GM23338 (cell line): ENCODE measurements around the gene FKBP9. TPM values are rescaled to one million over a fixed set of nuclear protein-coding genes. Genes with fewer than 3 reads are reported as not detected.
A peak's percentile ranks its signal among the peaks of the same experiment; 100 is the strongest.
"Not testable (repeated sequence)": the region's sequence is repeated elsewhere in the genome, so short reads cannot be mapped to it uniquely, and the experiment has no call there.

Experiments used
- ATAC-seq: fragments of 200-7000 bp; cut with Tn5 transposase; 3 replicates; pipeline ENCODE4 v1.9.1; 2020
- DNase-seq: peaks from one replicate; pipeline ENCODE4 v3.0.0-alpha.2; 2015; ENCODE audit warnings: low spot score
- H2AFZ ChIP-seq: fragments of 200-600 bp; sonication (generic); 2 replicates; pipeline ENCODE4 v1.8.0; 2016; ENCODE audit warnings: antibody characterized with exemption, mild to moderate bottlenecking, moderate library complexity
- H3F3A ChIP-seq: fragments of 200-600 bp; sonication (generic); replicated peaks from 2 replicates; pipeline ENCODE4 v1.8.0; 2017; ENCODE audit warnings: antibody characterized with exemption, mixed run types, low read depth
- H3K27ac ChIP-seq: fragments of 200-600 bp; sonication (generic); 2 replicates; pipeline ENCODE4 v1.6.1; 2016; ENCODE audit warnings: low read depth
- H3K27me3 ChIP-seq: fragments of 200-600 bp; sonication (generic); 2 replicates; pipeline ENCODE4 v1.8.0; 2016; ENCODE audit warnings: mild to moderate bottlenecking, mixed run types, moderate library complexity; ENCODE audit not compliant: insufficient read depth
- H3K36me3 ChIP-seq: fragments of 200-600 bp; sonication (generic); 2 replicates; pipeline ENCODE4 v1.8.0; 2016; ENCODE audit warnings: mild to moderate bottlenecking; ENCODE audit not compliant: insufficient read depth
- H3K4me1 ChIP-seq: fragments of 200-600 bp; sonication (generic); 2 replicates; pipeline ENCODE4 v1.8.0; 2016; ENCODE audit warnings: mild to moderate bottlenecking, moderate library complexity; ENCODE audit not compliant: insufficient read depth
- H3K4me2 ChIP-seq: fragments of 200-600 bp; sonication (generic); 2 replicates; pipeline ENCODE4 v1.7.1; 2017; ENCODE audit warnings: mixed run types
- H3K4me3 ChIP-seq: fragments of 200-600 bp; sonication (generic); 2 replicates; pipeline ENCODE4 v1.6.1; 2016; ENCODE audit warnings: mixed run types
- H3K79me2 ChIP-seq: fragments of 200-600 bp; sonication (generic); replicated peaks from 2 replicates; pipeline ENCODE4 v1.8.0; 2017; ENCODE audit warnings: mild to moderate bottlenecking; ENCODE audit not compliant: insufficient read depth
- H3K9me2 ChIP-seq: fragments of 200-600 bp; sonication (generic); 2 replicates; pipeline ENCODE4 v1.8.0; 2017; ENCODE audit not compliant: insufficient read depth
- H4K20me1 ChIP-seq: fragments of 200-600 bp; sonication (generic); replicated peaks from 2 replicates; pipeline ENCODE4 v1.8.0; 2017; ENCODE audit warnings: mild to moderate bottlenecking; ENCODE audit not compliant: insufficient read depth
- H3K27ac Mint-ChIP-seq: 2 replicates; pipeline ENCODE4 v1.8.0; 2020; ENCODE audit warnings: inconsistent platforms, mild to moderate bottlenecking, moderate library complexity, mixed read lengths
- H3K27me3 Mint-ChIP-seq: 3 replicates; pipeline ENCODE4 v1.8.0; 2022; ENCODE audit warnings: low read depth, mild to moderate bottlenecking, moderate library complexity, mixed read lengths, inconsistent platforms; ENCODE audit not compliant: insufficient read depth, poor library complexity
- H3K36me3 Mint-ChIP-seq: 3 replicates; pipeline ENCODE4 v1.8.0; 2021; ENCODE audit warnings: low read depth, mild to moderate bottlenecking, inconsistent platforms, moderate library complexity, mixed read lengths
- H3K4me1 Mint-ChIP-seq: 3 replicates; pipeline ENCODE4 v1.8.0; 2020; ENCODE audit warnings: mild to moderate bottlenecking, inconsistent platforms, mixed read lengths
- H3K4me3 Mint-ChIP-seq: 3 replicates; pipeline ENCODE4 v1.8.0; 2021; ENCODE audit warnings: moderate library complexity, mild to moderate bottlenecking, inconsistent platforms, mixed read lengths
- H3K9me3 Mint-ChIP-seq: 3 replicates; pipeline ENCODE4 v1.8.0; 2020; ENCODE audit warnings: moderate library complexity, mild to moderate bottlenecking, inconsistent platforms, mixed read lengths
- polyA plus RNA-seq: library from polyadenylated mRNA; unstranded; fragments of >200 nt; fragmentation: Nextera tagmentation; extraction: Ambion mirVana; gene quantifications from 2 replicates; pipeline ENCODE4 v1.2.1, GENCODE V29; 2016
- total RNA-seq: library from RNA; depleted of rRNA; stranded (reverse); fragments of >200 nt; shearing (Covaris generic); gene quantifications from 2 replicates; pipeline ENCODE4 v1.2.3, GENCODE V29; 2014

Gene FKBP9
- total and polyA plus RNA-seq, 2 experiments from 2014 or later, result 5.2 to 15.8 TPM

DNA sequence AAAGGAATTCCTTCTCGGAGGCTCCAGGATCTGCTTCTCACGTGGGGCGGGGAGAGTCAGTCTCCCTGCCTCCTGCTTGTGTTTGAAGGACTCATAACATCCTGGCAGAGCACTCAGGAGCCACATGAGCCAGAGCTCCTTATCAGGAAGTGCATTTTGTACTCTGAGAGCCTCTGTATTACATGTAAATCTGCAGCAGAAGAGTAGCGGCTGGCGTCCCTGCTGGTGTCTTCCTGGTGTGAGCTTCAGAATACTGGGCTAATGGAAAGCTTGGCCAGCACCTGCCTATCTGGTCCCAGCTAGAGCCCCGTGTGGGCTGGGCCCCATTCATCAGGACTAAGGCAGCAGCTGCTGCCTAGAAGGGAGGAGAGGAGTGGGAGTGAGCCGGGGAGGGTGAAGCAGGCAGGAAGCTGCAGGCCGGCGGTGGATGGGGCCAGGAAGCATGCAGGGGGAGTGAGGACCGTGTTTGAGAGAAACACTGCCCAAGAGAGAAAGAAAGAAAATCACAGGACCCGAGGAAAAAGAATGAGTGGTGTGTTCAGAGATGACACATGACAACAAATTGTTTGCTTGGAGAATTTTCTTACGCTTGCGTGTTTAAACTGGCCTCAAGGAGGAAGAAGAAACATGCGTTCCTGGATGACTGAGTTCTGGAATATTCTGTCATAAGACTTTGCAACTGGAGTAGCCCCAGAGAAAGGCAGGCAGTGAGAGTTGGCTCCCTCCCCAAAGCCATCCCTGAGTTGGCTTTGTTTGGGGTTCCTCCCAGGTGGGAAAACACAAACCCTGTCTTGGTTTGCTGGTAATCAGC, 41.3 kb downstream of the FKBP9 start:
- not testable (repeated sequence) for H3K9me2 ChIP-seq, H3K27ac Mint-ChIP-seq, H3K79me2 ChIP-seq, H3F3A ChIP-seq, H3K36me3 ChIP-seq, H3K36me3 Mint-ChIP-seq, H3K27me3 Mint-ChIP-seq, H3K27me3 ChIP-seq, H4K20me1 ChIP-seq, H3K4me1 ChIP-seq, H3K9me3 Mint-ChIP-seq, H3K27ac ChIP-seq
- peak overlapping the region; percentile 38; the same call in 1 of the 2 replicates for H2AFZ ChIP-seq
- Mint-ChIP-seq H3K4me3 (peak overlapping the region; percentile 5; the same call in 2 of the 3 replicates), H3K4me1 (peaks cover 18% of the 10 kb centered on the region)
- peak overlapping the region; percentile 30; the same call in 1 of the 2 replicates for H3K4me3 ChIP-seq
- peak overlapping the region; percentile 51; the same call in 1 of the 2 replicates for H3K4me2 ChIP-seq
- peak; percentile 37 for DNase-seq
- peak; percentile 95 for ATAC-seq

DNA sequence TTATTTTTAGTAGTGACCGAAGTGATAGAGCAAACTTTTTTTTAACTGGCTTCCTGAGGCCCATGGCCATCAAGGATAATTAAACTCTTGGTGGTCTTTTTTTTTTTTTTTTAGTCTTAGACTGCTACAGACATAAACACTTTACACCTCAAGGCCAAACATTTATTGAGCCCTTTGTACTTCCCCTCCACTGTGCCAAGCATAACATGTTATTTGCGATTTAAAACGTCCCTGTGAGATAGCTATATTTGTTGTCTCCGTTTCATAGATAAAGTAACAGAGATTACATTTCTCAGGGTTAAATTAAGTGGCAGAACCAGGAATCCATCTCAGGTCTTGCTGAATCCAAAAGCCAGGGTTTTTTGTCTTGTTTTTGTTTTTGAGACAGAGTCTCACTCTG, 42.1 kb downstream of the FKBP9 start:
- not testable (repeated sequence) for H4K20me1 ChIP-seq, ATAC-seq, H3K27ac Mint-ChIP-seq, H3F3A ChIP-seq, H2AFZ ChIP-seq, H3K4me3 ChIP-seq, H3K36me3 ChIP-seq, H3K4me1 ChIP-seq, H3K79me2 ChIP-seq, DNase-seq, H3K9me3 Mint-ChIP-seq, H3K36me3 Mint-ChIP-seq, H3K4me3 Mint-ChIP-seq, H3K9me2 ChIP-seq, H3K4me2 ChIP-seq, H3K27ac ChIP-seq, H3K27me3 ChIP-seq
- Mint-ChIP-seq H3K4me1 (peaks cover 23% of the 10 kb centered on the region), H3K27me3 (peaks cover 12% of the 10 kb centered on the region)

DNA sequence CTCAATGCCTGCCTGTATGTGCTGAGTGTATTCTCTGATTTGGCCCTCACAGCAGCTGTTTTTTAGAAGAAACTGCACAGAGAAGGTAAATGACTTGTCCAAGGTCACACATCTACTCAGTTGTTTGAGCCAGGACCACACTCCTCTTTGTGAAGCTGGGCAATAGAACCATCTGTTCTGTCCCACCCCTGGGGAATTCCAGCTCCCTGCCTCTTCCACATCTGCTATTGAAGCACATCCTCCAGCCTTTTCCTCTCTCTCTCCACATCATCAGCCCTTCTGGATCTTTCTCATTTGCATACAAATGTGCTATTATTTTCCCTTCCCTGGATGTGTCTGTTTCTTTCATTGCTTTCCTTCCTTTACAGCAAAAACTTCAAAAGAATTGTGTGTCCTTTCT, 45.9 kb downstream of the FKBP9 start:
- H3F3A ChIP-seq, ATAC-seq, H3K9me2 ChIP-seq, H3K27ac Mint-ChIP-seq, H3K4me2 ChIP-seq, DNase-seq, H3K27ac ChIP-seq, H3K36me3 ChIP-seq, H3K27me3 ChIP-seq, H3K79me2 ChIP-seq, H3K9me3 Mint-ChIP-seq, H3K4me3 Mint-ChIP-seq, H4K20me1 ChIP-seq, H3K4me3 ChIP-seq, H2AFZ ChIP-seq, H3K36me3 Mint-ChIP-seq, H3K4me1 ChIP-seq: not testable (repeated sequence)
- Mint-ChIP-seq H3K4me1 (peaks cover 18% of the 10 kb centered on the region), H3K27me3 (peaks cover 12% of the 10 kb centered on the region)

DNA sequence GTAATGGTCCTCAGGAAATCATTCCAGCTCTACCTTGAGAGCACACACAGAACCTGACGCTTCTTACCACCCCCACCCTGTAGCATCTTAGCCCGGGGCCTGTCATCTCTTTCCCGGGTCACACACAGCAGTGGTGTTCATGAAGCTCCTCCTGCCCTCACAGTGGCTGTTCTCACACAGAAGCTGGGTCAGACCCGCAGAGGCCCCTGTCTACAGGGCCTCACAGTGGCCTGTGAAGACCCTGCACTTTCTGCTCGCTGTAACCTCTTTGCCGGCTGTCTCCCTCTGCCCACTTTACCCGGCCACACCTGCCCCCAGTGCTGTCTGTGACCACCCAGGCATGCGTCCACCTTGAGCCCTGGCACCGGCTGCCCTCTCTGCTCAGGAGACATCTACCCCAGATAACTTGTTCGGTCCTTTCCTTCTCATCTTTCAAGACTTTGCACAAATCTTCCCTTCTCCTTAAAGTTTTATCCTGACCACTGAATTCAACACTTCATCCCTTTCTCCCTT, 46.9 kb downstream of the FKBP9 start:
- not testable (repeated sequence) for H3F3A ChIP-seq, H3K27ac Mint-ChIP-seq, H3K79me2 ChIP-seq, H3K36me3 Mint-ChIP-seq, H3K4me2 ChIP-seq, DNase-seq, H3K4me3 ChIP-seq, H3K9me2 ChIP-seq, H3K27ac ChIP-seq, H4K20me1 ChIP-seq, H2AFZ ChIP-seq, H3K4me1 ChIP-seq, H3K4me3 Mint-ChIP-seq, H3K9me3 Mint-ChIP-seq, H3K27me3 ChIP-seq, H3K27me3 Mint-ChIP-seq, H3K36me3 ChIP-seq
- H3K4me1 Mint-ChIP-seq, result peaks cover 11% of the 10 kb centered on the region
- ATAC-seq, result peak; percentile 70

DNA sequence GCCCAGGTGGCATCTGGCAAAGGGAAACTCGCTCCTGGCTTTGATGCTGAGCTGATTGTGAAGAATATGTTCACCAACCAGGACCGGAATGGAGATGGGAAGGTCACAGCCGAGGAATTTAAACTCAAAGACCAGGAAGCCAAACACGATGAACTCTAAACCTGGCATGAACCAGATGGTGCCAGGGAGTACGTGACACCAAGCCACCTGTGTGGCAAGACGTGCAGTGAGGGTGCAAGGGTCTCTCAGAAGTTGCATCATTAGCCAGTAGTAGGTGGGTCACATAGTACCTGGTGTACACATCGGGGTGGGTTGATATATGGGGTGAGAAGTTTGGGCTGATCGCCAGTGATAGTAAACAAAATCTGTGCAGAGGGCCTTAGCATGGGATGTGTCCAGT, 48.0 kb downstream of the FKBP9 start:
- H3K4me2 ChIP-seq, H4K20me1 ChIP-seq, H3K9me2 ChIP-seq, ATAC-seq, H3K36me3 Mint-ChIP-seq, H3K4me3 Mint-ChIP-seq, H3K27ac Mint-ChIP-seq, H2AFZ ChIP-seq, H3K9me3 Mint-ChIP-seq, H3K4me1 ChIP-seq, H3K79me2 ChIP-seq, H3K27me3 Mint-ChIP-seq, H3K4me1 Mint-ChIP-seq, H3K27me3 ChIP-seq, H3K36me3 ChIP-seq, H3K4me3 ChIP-seq, DNase-seq, H3F3A ChIP-seq, H3K27ac ChIP-seq: not testable (repeated sequence)

DNA sequence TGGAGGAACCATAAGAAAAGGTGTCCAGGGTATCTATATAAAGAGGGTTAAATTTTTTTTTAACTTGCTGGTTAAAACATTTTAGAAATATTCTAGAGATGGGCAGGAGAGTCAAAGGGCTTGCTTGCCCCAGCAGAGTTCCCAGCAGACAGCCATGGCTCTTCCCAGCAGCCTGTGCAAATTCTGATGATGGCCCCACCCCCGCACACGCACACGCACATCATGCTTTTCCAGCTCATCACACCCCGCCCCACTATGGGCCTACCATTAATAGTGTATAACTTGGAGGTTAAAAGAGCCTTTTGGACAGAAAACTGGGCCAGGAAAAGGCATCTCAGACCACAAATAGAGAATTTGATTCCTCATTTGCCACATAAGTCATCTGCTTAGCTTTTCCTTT, 48.5 kb downstream of the FKBP9 start:
- not testable (repeated sequence) for ATAC-seq, H3K27me3 Mint-ChIP-seq, H2AFZ ChIP-seq, H4K20me1 ChIP-seq, H3K9me3 Mint-ChIP-seq, H3K4me1 Mint-ChIP-seq, H3K36me3 ChIP-seq, H3K36me3 Mint-ChIP-seq, H3K79me2 ChIP-seq, H3K4me2 ChIP-seq, DNase-seq, H3K4me3 ChIP-seq, H3K27ac Mint-ChIP-seq, H3K4me3 Mint-ChIP-seq, H3K9me2 ChIP-seq, H3F3A ChIP-seq, H3K27me3 ChIP-seq, H3K27ac ChIP-seq, H3K4me1 ChIP-seq
